ENCODE measurements around the gene RCC2. TPM values are rescaled to one million over a fixed set of nuclear protein-coding genes. Genes with fewer than 3 reads are reported as not detected.

The RCC2 gene
- polyA plus RNA-seq, 1 donor (not counting 4 experiments of a cell fraction or from before 2014, with no cell fraction given) = 45.2 TPM

DNA sequence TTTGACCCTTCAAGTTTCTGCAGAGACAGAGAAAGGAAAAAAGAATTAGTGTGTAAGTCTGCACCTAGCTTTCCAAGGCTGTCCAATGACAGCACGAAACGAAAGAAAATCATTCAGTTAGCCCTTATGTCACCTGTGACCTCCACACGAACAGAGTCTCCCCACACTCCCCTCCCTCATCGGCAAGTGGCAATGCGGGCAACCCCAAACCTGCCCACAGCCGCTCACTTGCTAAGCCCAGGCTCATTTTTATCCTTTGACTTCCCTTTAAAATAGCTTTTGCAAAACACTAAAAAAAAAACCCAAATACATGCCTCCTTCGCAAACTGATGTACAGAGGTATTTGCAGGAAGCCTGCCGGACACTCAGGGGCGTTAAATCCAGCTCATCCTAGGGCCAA is 10.3 kb downstream of the RCC2 start:
- peaks cover 88% of the 10 kb centered on the region for H3K79me2 ChIP-seq (ENCODE audit: control insufficient read depth, insufficient read depth, low read length)
- H3K4me1 ChIP-seq (ENCODE audit: control insufficient read depth, extremely low read depth, insufficient read depth, low read length) = no peaks in the 10 kb centered on the region
- no peak overlapping the region for H3K4me2 ChIP-seq (ENCODE audit: control insufficient read depth, extremely low read depth, insufficient read depth, low read depth, low read length)
- no peaks in the 10 kb centered on the region for H3K27me3 ChIP-seq (ENCODE audit: control insufficient read depth, extremely low read depth, insufficient read depth, low read length)
- H3K36me3 ChIP-seq (ENCODE audit: control insufficient read depth in 2 of 2, extremely low read depth in 1 of 2, insufficient read depth in 2 of 2, low read length in 2 of 2) = peaks cover 53 to 61% of the 10 kb centered on the region in 2 experiments
- no peak overlapping the region for H3K9ac ChIP-seq (ENCODE audit: control insufficient read depth, extremely low read depth, insufficient read depth, low read length)
- DNase-seq (ENCODE audit: low read depth, low spot score) (no peak), FAIRE-seq (no peak)
- H3K9me1 ChIP-seq (ENCODE audit: control insufficient read depth, extremely low read depth, insufficient read depth, low read length) = no peaks in the 10 kb centered on the region
- TF ChIP-seq, protein P1, sequence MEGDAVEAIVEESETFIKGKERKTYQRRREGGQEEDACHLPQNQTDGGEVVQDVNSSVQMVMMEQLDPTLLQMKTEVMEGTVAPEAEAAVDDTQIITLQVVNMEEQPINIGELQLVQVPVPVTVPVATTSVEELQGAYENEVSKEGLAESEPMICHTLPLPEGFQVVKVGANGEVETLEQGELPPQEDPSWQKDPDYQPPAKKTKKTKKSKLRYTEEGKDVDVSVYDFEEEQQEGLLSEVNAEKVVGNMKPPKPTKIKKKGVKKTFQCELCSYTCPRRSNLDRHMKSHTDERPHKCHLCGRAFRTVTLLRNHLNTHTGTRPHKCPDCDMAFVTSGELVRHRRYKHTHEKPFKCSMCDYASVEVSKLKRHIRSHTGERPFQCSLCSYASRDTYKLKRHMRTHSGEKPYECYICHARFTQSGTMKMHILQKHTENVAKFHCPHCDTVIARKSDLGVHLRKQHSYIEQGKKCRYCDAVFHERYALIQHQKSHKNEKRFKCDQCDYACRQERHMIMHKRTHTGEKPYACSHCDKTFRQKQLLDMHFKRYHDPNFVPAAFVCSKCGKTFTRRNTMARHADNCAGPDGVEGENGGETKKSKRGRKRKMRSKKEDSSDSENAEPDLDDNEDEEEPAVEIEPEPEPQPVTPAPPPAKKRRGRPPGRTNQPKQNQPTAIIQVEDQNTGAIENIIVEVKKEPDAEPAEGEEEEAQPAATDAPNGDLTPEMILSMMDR (optimal IDR thresholded peaks at IDR 0.05 in 1 of 3, IDR thresholded peaks at IDR 0.05 in 1 of 3, conservative IDR thresholded peaks at IDR 0.05 in 1 of 3; ENCODE audit: extremely low read depth in 1 of 3, insufficient read depth in 2 of 3, low read length in 3 of 3) = no peak
- TF ChIP-seq EZH2 (IDR thresholded peaks at IDR 0.05; ENCODE audit: low read length) = no peak
- H2AFZ ChIP-seq (ENCODE audit: control insufficient read depth, low read length) = no peak overlapping the region
- H3K4me3 ChIP-seq (ENCODE audit: control insufficient read depth in 2 of 3, extremely low read depth in 1 of 3, insufficient read depth in 2 of 3, low read depth in 1 of 3, low read length in 3 of 3) = no peak overlapping the region
- no peak overlapping the region for H3K27ac ChIP-seq (ENCODE audit: control insufficient read depth, insufficient read depth, low read length)
- H3K9me3 ChIP-seq (ENCODE audit: control insufficient read depth, low read depth, low read length) = no peaks in the 10 kb centered on the region
- dilution Hi-C loops (cut with MboI; ENCODE audit: extremely low pct_ligation_motif_present, low sequenced_read_pairs) = no loop called here
- H4K20me1 ChIP-seq (ENCODE audit: control insufficient read depth, extremely low read depth, insufficient read depth, low read length) = peaks cover 6% of the 10 kb centered on the region

DNA sequence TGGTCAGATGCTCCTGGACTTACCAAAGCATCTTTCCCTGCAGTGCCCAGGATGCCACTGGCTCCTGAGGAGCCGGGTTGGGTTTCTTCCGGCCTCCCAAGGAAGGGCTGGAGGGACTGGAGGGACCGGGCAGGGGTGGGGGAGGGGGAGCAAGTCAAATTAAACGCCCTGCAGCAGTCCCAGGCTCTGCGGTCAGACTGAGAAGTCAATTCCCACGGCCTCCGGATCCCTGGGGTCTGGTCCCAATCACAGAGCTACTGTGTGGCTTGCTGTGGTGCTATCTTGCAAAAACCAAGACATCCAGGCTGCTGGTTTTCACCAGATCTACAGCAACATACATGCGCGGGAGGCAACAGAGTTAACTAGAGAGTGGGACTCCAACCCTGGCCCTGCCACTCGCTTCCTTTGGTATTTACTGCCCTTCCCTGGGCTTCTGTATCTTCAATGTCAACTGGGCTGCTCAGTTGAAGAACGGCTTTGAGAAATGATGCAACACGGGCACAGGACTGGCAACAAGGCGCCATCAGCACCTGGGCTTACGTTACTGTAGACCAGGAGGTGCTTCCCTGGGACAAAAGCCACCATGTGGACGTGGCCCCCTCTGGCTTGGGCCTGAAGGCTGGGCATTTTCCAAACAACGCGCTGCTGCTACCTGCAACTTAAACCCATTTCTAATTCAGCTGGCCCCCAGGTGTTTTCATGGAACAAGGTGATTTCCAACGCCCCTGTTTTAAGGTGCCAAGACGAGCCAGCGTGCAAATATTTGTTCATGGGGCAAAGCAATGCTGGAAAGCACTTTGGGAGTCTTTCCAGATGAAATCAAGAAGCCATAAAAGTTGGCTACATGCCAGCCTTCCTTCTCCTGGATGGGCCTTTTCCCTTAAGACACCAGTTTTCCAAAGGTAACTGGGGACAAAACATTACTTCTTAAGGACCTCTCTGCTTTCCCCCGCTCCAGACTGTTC is 11.5 kb downstream of the RCC2 start:
- Histone ChIP-seq H3K79me2 (ENCODE audit: control insufficient read depth, insufficient read depth, low read length) (peaks cover 87% of the 10 kb centered on the region), H3K4me3 (ENCODE audit: control insufficient read depth in 2 of 3, extremely low read depth in 1 of 3, insufficient read depth in 2 of 3, low read depth in 1 of 3, low read length in 3 of 3) (no peak overlapping the region), H3K9ac (ENCODE audit: control insufficient read depth, extremely low read depth, insufficient read depth, low read length) (no peak overlapping the region), H3K9me3 (ENCODE audit: control insufficient read depth, low read depth, low read length) (no peaks in the 10 kb centered on the region), H4K20me1 (ENCODE audit: control insufficient read depth, extremely low read depth, insufficient read depth, low read length) (peaks cover 5% of the 10 kb centered on the region), H3K4me1 (ENCODE audit: control insufficient read depth, extremely low read depth, insufficient read depth, low read length) (no peaks in the 10 kb centered on the region), H3K36me3 (ENCODE audit: control insufficient read depth in 2 of 2, extremely low read depth in 1 of 2, insufficient read depth in 2 of 2, low read length in 2 of 2) (peaks cover 58 to 61% of the 10 kb centered on the region in 2 experiments), H3K9me1 (ENCODE audit: control insufficient read depth, extremely low read depth, insufficient read depth, low read length) (no peaks in the 10 kb centered on the region), H3K27ac (ENCODE audit: control insufficient read depth, insufficient read depth, low read length) (no peak overlapping the region), H2AFZ (ENCODE audit: control insufficient read depth, low read length) (no peak overlapping the region), H3K4me2 (ENCODE audit: control insufficient read depth, extremely low read depth, insufficient read depth, low read depth, low read length) (no peak overlapping the region), H3K27me3 (ENCODE audit: control insufficient read depth, extremely low read depth, insufficient read depth, low read length) (no peaks in the 10 kb centered on the region)
- DNase-seq (ENCODE audit: low read depth, low spot score) (no peak), FAIRE-seq (no peak)
- dilution Hi-C loops (cut with MboI; ENCODE audit: extremely low pct_ligation_motif_present, low sequenced_read_pairs) = no loop called here
- TF ChIP-seq EZH2 (IDR thresholded peaks at IDR 0.05; ENCODE audit: low read length) = no peak
- TF ChIP-seq, protein P1 (optimal IDR thresholded peaks at IDR 0.05 in 1 of 3, IDR thresholded peaks at IDR 0.05 in 1 of 3, conservative IDR thresholded peaks at IDR 0.05 in 1 of 3; ENCODE audit: extremely low read depth in 1 of 3, insufficient read depth in 2 of 3, low read length in 3 of 3) = no peak

Measured in keratinocyte (primary cell).